ENCODE results near the gene MFSD2B. TPM values are rescaled to one million over a fixed set of nuclear protein-coding genes. Genes with fewer than 3 reads are reported as not detected.
A peak's percentile ranks its signal among the peaks of the same experiment; 100 is the strongest.

Gene MFSD2B
- total RNA-seq, 4 donors from 2014 or later: 0.39 TPM; not detected in 3

- TF ChIP-seq CTCF (IDR thresholded peaks at IDR 0.05): no peak
- no peak for TF ChIP-seq POLR2A (IDR thresholded peaks at IDR 0.05)
- no peak for TF ChIP-seq EP300 (IDR thresholded peaks at IDR 0.05)
- TF ChIP-seq POLR2AphosphoS5 (IDR thresholded peaks at IDR 0.05): no peak
- no peak overlapping the region for H3K4me3 ChIP-seq
- WGBS, 2 donors (ENCODE audit: low coverage in 1 of 2): 99 to 100% methylated on average over 7 to 8 of the region's 8 CpGs
- peaks cover 0 to 29% of the 10 kb centered on the region in 2 donors for H3K36me3 ChIP-seq
- H3K27ac ChIP-seq: no peak overlapping the region
- H3K27me3 ChIP-seq: no peaks in the 10 kb centered on the region
- H3K4me1 ChIP-seq: no peaks in the 10 kb centered on the region
- ATAC-seq: no peak
- H3K9me3 ChIP-seq: no peaks in the 10 kb centered on the region
Measured at GRCh38 chr2:23993736-23994269, 16.1 kb upstream of the MFSD2B start.

- Histone ChIP-seq H3K9me3 (no peaks in the 10 kb centered on the region), H3K4me1 (no peaks in the 10 kb centered on the region), H3K27ac (no peak overlapping the region), H3K36me3 (peaks cover 0 to 28% of the 10 kb centered on the region in 2 donors), H3K27me3 (no peaks in the 10 kb centered on the region), H3K4me3 (no peak overlapping the region)
- TF ChIP-seq CTCF (IDR thresholded peaks at IDR 0.05): no peak
- 17 to 24% methylated on average over 1 of the region's 1 CpG for WGBS, 2 donors (ENCODE audit: low coverage in 1 of 2)
- ATAC-seq: no peak
Measured at GRCh38 chr2:23994567-23994966, 15.3 kb upstream of the MFSD2B start.

GRCh38 chr2:24007693-24008092 lies 2.2 kb upstream of the MFSD2B start:
- no peaks in the 10 kb centered on the region for H3K9me3 ChIP-seq

GRCh38 chr2:24008672-24009366 lies 1.1 kb upstream of the MFSD2B start:
- H3K27ac ChIP-seq: no peak overlapping the region
- H3K4me3 ChIP-seq: no peak overlapping the region
- no peaks in the 10 kb centered on the region for H3K36me3 ChIP-seq
- H3K27me3 ChIP-seq: peaks cover 44% of the 10 kb centered on the region
- H3K9me3 ChIP-seq: no peaks in the 10 kb centered on the region
- no peak for TF ChIP-seq CTCF (IDR thresholded peaks at IDR 0.05)
- TF ChIP-seq POLR2A (IDR thresholded peaks at IDR 0.05): no peak
- TF ChIP-seq POLR2AphosphoS5 (IDR thresholded peaks at IDR 0.05): no peak
- no peak for TF ChIP-seq EP300 (IDR thresholded peaks at IDR 0.05)
- no peak for ATAC-seq
- WGBS, 2 donors (ENCODE audit: low coverage in 1 of 2): 72 to 82% methylated on average over 4 to 13 of the region's 13 CpGs
- H3K4me1 ChIP-seq: peaks cover 0 to 18% (median 8%) of the 10 kb centered on the region in 3 donors

More at GRCh38 chr2:24007693-24008092, 2.2 kb upstream of the MFSD2B start:
- no peak for TF ChIP-seq POLR2A (IDR thresholded peaks at IDR 0.05)
- TF ChIP-seq EP300 (IDR thresholded peaks at IDR 0.05): no peak
- TF ChIP-seq POLR2AphosphoS5 (IDR thresholded peaks at IDR 0.05): no peak
- TF ChIP-seq CTCF (IDR thresholded peaks at IDR 0.05): no peak
- Histone ChIP-seq H3K27me3 (peaks cover 37% of the 10 kb centered on the region), H3K4me1 (peaks cover 0 to 18% (median 8%) of the 10 kb centered on the region in 3 donors), H3K36me3 (peaks cover 0 to 4% of the 10 kb centered on the region in 2 donors), H3K4me3 (no peak overlapping the region), H3K27ac (no peak overlapping the region)
- ATAC-seq: no peak

- peaks cover 44% of the 10 kb centered on the region for H3K27me3 ChIP-seq
- no peaks in the 10 kb centered on the region for H3K36me3 ChIP-seq
- no peak overlapping the region for H3K27ac ChIP-seq
- H3K9me3 ChIP-seq: no peaks in the 10 kb centered on the region
- peak overlapping the region in 1 of 2 donors; percentile 50 for H3K4me3 ChIP-seq
- TF ChIP-seq POLR2A (IDR thresholded peaks at IDR 0.05) (no peak), CTCF (IDR thresholded peaks at IDR 0.05) (no peak), EP300 (IDR thresholded peaks at IDR 0.05) (no peak), POLR2AphosphoS5 (IDR thresholded peaks at IDR 0.05) (no peak)
- peaks cover 0 to 18% (median 8%) of the 10 kb centered on the region in 3 donors for H3K4me1 ChIP-seq
- WGBS, 2 donors (ENCODE audit: low coverage in 1 of 2): 49 to 93% methylated on average over 2 to 4 of the region's 9 CpGs
- no peak for ATAC-seq
Measured at GRCh38 chr2:24009367-24009679, 562 bp upstream of the MFSD2B start.

Data from gastroesophageal sphincter (tissue), 4 donors.